ENCODE results near the gene POLR2L. TPM values are rescaled to one million over a fixed set of nuclear protein-coding genes. Genes with fewer than 3 reads are reported as not detected.

POLR2L gene
- total RNA-seq, 1 donor from 2014 or later, result 213 TPM

DNA sequence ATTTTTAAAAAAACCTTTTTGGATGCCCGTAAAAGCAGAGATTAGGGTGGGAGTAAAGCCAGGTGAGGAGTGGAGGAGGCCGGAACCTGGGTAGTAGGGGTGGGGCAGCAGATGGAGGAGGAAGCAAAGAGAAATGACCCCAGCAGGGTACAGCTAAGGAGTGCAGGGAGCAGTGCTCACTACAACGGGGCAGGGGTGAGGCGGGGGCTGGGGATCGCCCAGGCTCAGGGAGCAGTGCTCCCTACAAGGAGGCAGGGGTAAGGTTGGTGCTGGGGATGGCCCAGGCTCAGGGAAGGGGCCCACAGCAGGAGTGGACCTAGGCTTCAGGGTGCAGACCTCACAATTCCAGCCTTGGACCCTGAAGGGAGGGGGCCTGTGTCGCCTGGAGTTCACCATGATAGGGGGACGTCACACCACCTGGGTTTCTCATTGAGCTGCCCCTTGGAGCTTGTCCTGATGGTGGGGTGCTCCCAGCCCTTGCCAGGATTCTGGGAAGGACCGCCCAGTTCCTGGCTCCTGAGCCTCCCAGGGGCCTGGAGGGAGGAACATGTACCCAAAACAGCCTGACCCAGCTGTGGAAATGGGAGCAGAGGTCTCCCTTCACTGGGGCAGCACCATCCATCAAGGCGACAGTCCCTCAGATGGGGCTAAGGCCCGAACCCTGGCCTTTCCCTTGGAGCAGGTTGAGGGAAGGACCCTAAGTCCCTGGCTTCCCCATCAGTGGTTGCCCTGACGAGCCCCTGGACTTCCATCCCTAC, 26.5 kb downstream of the POLR2L start:
- H3K4me3 ChIP-seq (ENCODE audit: low read depth, low read length), result no peak overlapping the region
- no peak for TF ChIP-seq CTCF (conservative IDR thresholded peaks at IDR 0.05; ENCODE audit: low read depth, low read length)
- DNase-seq (ENCODE audit: low read depth), result no peak

DNA sequence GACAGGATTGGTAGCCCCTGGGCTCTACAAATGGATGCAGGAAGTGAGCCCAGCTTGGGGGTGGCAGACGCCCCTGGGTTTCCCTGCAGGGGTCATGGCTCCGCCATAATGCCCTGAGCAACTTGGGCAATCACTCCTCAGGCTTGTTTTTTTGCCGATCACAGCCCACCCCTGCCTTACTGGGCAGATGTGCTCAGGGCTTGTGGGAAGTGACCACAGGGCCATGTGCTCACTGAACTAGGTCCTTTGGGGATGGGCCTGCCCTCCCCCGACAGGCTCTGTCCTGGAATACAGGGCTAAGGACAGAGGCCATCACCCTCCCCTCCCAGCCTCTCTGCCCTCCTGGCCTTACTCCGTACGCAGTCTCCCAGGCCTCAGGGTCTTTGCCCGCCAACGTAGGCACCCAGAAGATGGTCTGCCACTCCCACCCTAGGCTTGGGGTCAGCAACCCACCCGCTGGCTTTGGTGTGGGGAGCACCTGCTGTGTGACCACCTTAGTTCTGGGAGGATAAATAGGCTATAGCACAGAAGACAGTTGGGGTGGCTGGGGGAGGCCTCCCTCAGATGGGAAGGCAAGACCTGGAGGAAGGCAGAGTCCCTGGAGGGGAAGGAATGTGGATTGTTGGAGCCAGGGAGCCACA, 28.8 kb downstream of the POLR2L start:
- no peak for TF ChIP-seq CTCF (conservative IDR thresholded peaks at IDR 0.05; ENCODE audit: low read depth, low read length)
- H3K4me3 ChIP-seq (ENCODE audit: low read depth, low read length), result no peak overlapping the region
- no peak for DNase-seq (ENCODE audit: low read depth)

DNA sequence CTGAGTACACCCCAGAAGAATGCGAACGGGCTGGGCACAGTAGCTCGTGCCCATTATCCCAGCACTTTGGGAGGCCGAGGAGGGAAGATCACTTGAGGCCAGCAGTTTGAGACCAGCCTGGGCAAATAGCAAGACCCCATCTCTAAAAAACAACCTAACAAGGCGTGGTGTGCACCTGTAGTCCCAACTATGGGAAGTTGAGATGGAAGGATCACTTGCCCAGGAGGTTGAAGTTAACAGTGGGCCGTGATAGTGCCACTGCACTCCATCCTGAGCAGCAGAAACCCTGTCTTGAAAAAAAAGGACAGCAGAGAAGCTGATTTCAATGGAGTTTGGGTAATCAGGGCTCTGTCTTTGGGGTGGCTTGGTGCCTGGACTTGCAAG, 29.3 kb downstream of the POLR2L start:
- no peak for TF ChIP-seq CTCF (conservative IDR thresholded peaks at IDR 0.05; ENCODE audit: low read depth, low read length)
- no peak for DNase-seq (ENCODE audit: low read depth)
- no peak overlapping the region for H3K4me3 ChIP-seq (ENCODE audit: low read depth, low read length)

GRCh38 chr11:812390-812789, 29.9 kb downstream of the POLR2L start:
- TF ChIP-seq CTCF (conservative IDR thresholded peaks at IDR 0.05; ENCODE audit: low read depth, low read length), result no peak
- H3K4me3 ChIP-seq (ENCODE audit: low read depth, low read length), result no peak overlapping the region
- DNase-seq (ENCODE audit: low read depth), result no peak

DNA sequence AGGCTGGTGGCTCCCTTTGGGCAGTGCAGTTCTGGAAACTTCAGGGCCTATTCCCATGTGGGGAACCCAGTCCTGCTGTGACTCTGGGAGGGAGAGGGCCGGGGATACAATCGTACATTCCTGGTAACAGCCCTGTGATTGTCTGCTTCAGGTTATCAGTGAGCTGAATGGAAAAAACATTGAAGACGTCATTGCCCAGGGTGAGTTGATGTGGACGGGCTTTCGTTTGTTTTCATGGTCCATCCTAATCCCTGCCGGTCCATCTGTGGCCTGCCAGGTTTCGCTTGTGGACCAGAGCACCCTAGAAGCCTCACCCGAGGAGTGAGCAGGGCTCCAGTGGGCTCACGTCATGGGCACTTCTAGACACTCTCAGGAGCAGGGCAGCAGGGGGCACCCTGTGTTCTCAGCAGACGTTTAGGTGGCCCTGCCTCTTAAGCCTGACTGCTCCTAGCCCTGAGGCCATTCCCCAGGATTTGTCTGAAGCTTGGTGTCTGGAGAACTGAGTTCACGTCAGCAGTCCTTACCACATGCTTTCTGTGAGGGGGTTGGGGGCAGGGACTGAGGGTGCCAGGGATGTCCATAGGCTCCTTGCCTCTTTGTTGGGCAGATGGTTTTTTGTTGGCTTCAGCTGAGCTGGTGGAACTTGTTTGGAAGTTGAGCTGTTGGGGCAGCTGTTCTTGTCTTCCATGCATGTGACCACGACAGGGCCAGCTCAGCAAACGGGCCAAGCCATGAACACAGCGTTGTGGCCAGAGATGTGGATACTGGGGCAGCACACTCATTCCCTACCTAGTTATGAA, 30.7 kb downstream of the POLR2L start:
- no peak for DNase-seq (ENCODE audit: low read depth)
- peak overlapping the region; percentile 96 for H3K4me3 ChIP-seq (ENCODE audit: low read depth, low read length)
- peak; percentile 36 for TF ChIP-seq CTCF (conservative IDR thresholded peaks at IDR 0.05; ENCODE audit: low read depth, low read length)

- DNase-seq (ENCODE audit: low read depth), result no peak
- TF ChIP-seq CTCF (conservative IDR thresholded peaks at IDR 0.05; ENCODE audit: low read depth, low read length), result no peak
- peak overlapping the region; percentile 96 for H3K4me3 ChIP-seq (ENCODE audit: low read depth, low read length)
Observed at GRCh38 chr11:810040-810567, 32.2 kb downstream of the POLR2L start.

Measured in epithelial cell of proximal tubule (primary cell).